Measurements from ENCODE around the gene CD63.

Gene CD63

DNA sequence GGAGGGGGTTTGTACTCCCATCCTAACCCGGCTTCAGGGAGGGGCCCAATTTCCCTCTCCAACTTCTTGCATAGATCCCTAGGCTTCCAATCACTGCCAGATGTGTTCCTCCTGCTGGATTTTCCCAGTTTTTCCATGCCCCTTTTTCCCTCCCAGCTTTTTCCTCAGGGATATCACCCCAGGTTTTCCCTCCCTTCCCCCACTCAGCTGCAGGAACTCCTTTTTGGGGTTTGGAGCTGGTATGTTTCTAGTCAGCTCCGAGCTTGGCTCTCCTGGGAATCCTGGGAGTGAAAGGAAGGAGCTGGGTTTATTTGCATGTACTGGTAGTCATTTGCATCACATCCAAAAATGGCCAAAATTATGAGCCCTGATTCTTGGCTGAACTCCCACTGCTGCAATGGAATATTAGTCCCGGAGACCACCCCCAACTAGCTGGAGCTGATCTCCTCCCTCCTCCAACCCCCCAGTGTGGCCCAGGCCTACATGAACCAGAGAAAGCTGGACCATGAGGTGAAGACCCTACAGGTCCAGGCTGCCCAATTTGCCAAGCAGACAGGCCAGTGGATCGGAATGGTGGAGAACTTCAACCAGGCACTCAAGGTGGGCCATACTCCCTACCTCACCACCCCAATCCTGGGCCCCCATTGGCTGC is 10.1 kb downstream of the CD63 start:
- no peak for DNase-seq
- TF ChIP-seq, protein P1, sequence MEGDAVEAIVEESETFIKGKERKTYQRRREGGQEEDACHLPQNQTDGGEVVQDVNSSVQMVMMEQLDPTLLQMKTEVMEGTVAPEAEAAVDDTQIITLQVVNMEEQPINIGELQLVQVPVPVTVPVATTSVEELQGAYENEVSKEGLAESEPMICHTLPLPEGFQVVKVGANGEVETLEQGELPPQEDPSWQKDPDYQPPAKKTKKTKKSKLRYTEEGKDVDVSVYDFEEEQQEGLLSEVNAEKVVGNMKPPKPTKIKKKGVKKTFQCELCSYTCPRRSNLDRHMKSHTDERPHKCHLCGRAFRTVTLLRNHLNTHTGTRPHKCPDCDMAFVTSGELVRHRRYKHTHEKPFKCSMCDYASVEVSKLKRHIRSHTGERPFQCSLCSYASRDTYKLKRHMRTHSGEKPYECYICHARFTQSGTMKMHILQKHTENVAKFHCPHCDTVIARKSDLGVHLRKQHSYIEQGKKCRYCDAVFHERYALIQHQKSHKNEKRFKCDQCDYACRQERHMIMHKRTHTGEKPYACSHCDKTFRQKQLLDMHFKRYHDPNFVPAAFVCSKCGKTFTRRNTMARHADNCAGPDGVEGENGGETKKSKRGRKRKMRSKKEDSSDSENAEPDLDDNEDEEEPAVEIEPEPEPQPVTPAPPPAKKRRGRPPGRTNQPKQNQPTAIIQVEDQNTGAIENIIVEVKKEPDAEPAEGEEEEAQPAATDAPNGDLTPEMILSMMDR (IDR thresholded peaks at IDR 0.05; ENCODE audit: low read depth, low read length, missing control alignments) = no peak
- H3K27me3 ChIP-seq (replicated peaks) = no peaks in the 10 kb centered on the region
- in situ Hi-C loops (cut with HindIII; ENCODE audit: low pct_ligation_motif_present, low sequenced_read_pairs) = no loop called here
- H3K27ac ChIP-seq = peak overlapping the region; percentile 62
- peaks cover 11% of the 10 kb centered on the region for H3K36me3 ChIP-seq (replicated peaks)
- no peak overlapping the region for H3K4me3 ChIP-seq (ENCODE audit: low read depth, low read length)

DNA sequence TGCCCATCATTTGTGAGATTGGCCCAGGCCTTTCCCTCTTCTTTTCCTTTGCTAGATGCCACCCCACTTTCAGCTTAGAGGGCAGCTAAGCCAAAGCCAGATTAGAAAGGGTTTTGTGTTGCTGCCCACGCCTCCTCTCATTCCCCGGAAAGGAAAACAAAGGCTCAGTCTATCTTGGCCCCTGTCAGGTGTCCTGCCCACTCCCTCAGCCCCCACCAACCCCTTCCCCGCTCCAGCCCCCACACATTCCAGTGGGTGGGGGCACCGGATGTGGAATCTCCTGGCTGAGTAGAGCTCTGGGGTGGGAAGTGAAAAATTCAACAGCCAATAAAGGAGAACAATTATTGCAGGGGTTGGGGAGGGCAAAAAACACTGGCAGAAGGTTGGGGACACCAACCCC is 10.8 kb downstream of the CD63 start:
- TF ChIP-seq, protein P1 (IDR thresholded peaks at IDR 0.05; ENCODE audit: low read depth, low read length, missing control alignments) = no peak
- peak overlapping the region; percentile 62 for H3K27ac ChIP-seq
- no peak for DNase-seq
- in situ Hi-C loops (cut with HindIII; ENCODE audit: low pct_ligation_motif_present, low sequenced_read_pairs) = no loop called here
- H3K4me3 ChIP-seq (ENCODE audit: low read depth, low read length) = peak overlapping the region; percentile 1
- H3K27me3 ChIP-seq (replicated peaks) = no peaks in the 10 kb centered on the region
- H3K36me3 ChIP-seq (replicated peaks) = peaks cover 4% of the 10 kb centered on the region

DNA sequence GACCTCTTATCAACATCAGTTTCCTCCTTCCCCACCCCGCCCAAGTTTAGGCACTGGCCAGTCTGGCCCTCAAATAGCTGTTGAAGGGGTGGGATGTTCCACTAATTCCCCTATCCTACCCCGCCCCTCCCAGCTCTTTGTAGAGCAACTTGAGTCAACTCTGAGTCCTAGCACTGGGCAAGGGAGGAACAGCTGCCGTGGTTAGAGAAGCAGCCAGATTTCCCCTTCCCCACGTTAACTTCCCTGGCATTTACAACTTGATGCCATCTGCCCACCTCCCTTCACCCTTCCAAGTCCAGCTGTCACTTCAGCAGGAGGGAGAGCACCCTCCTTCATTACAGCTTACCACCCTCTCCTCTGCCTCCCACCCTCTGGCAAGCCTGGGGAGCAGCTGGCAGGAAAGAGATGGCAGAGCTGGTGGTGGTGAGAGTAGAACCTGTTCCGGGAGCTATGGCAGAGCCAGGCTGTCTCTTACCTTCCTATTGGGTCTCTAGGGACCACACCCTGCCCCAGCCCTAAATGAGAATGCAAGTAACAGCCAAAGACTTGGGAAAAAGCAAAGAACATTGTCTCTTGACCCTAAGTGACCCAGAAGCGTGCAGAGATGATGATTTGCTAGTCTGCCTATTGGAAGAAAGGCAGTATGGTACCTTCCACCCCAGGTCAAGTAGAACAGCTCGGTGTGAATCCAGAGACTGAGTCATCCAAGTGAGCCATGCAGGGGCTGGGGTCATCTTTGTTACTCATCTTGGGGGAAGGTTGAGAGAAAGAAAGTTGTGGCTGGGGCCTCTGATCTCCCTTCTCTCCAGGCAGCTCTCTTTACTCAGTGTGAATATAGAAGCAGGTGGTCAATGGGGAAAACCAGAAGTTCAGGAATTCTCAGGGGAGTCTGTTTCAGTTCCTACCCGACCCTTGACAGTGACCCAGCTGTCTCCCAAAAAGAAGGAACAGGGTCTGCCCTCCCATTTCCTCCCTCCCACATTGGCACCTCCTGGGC is 11.5 kb downstream of the CD63 start:
- peak; percentile 74 for DNase-seq
- peak overlapping the region; percentile 79 for H3K4me3 ChIP-seq (ENCODE audit: low read depth, low read length)
- TF ChIP-seq, protein P1 (IDR thresholded peaks at IDR 0.05; ENCODE audit: low read depth, low read length, missing control alignments) = no peak
- in situ Hi-C loops (cut with HindIII; ENCODE audit: low pct_ligation_motif_present, low sequenced_read_pairs) = no loop called here
- H3K27ac ChIP-seq = peak overlapping the region; percentile 62
- H3K36me3 ChIP-seq (replicated peaks) = no peaks in the 10 kb centered on the region
- no peaks in the 10 kb centered on the region for H3K27me3 ChIP-seq (replicated peaks)

DNA sequence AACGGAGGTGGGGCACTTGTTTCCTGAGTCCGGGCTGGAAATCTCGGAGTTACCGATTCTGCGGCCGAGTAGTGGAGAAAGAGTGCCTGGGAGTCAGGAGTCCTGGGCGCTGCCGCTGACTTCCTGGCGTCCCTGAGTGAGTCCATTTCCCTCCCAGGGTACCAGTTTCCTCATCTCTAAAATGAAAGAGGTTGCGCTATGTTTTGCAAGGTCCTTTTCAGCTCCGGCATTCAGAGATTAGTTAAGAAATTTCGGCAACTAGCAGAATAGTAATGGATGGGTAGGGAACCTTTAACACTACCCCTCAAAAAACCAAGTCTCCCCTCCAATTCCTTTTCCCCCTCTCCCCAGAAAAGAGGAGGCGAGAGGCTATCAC is 12.2 kb downstream of the CD63 start:
- in situ Hi-C loops (cut with HindIII; ENCODE audit: low pct_ligation_motif_present, low sequenced_read_pairs) = no loop called here
- Histone ChIP-seq H3K36me3 (replicated peaks) (no peaks in the 10 kb centered on the region), H3K4me3 (ENCODE audit: low read depth, low read length) (peak overlapping the region; percentile 79), H3K27ac (peak overlapping the region; percentile 78), H3K27me3 (replicated peaks) (no peaks in the 10 kb centered on the region)
- TF ChIP-seq, protein P1 (IDR thresholded peaks at IDR 0.05; ENCODE audit: low read depth, low read length, missing control alignments) = no peak
- DNase-seq = no peak

DNA sequence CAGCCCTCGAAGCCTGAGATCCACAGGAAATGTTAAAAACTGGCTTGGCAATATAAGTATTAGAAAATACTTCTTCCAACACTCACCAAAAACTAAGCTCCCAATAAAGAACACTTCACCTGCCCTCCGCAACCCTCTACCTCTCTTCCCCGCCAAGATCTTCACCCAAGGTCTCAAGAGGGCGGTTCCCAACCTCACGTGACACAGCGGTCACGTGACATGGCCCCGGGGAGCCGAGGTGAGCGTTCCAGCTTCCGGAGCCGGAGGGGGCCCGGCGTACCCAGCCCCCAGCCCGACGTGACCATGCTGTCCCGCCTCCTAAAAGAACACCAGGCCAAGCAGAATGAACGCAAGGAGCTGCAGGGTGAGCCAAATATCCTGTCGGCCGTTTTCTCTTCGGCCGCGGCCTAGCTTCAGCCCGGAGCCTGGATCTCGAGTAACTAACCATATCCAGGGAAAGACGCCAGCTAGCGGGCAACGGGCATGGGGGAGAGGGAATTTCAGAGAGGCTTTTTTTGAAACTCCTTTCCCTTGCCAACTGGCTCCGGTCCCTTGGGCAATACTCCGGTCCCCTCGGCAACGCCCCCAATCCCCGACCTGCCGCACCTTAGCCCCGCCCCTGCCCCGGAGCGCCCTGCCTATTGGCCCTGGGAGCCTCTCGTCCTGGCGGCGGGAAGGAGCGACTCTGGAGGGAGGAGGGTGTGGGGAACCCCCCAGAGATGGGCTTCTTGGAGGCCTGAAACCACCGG is 12.8 kb downstream of the CD63 start, which contains the start of gene BLOC1S1:
TSS of gene BLOC1S1 (plus strand) at position 214 of the 749 bp plus-strand sequence. CDS start at position 220, 6 bp downstream.
- Histone ChIP-seq H3K36me3 (replicated peaks) (no peaks in the 10 kb centered on the region), H3K27me3 (replicated peaks) (no peaks in the 10 kb centered on the region), H3K4me3 (ENCODE audit: low read depth, low read length) (peak within 1 kb of the TSS; percentile 79), H3K27ac (peak within 1 kb of the TSS; percentile 78)
- peak; percentile 71 for DNase-seq
- TF ChIP-seq, protein P1 (IDR thresholded peaks at IDR 0.05; ENCODE audit: low read depth, low read length, missing control alignments) = no peak
- in situ Hi-C loops (cut with HindIII; ENCODE audit: low pct_ligation_motif_present, low sequenced_read_pairs) = no loop called here
